Suprapubic skin (tissue), 4 donors: ENCODE results near the gene SLC1A1. TPM values are rescaled to one million over a fixed set of nuclear protein-coding genes. Genes with fewer than 3 reads are reported as not detected.

Source experiments
- DNase-seq, 2 donors: peaks; one replicate each; pipeline ENCODE4 v3.0.0-alpha.2; 2019; ENCODE audit warnings: low spot score in 2 of 2
- H3K27ac ChIP-seq: fragments of 200-600 bp; sonication (generic); one replicate; pipeline ENCODE4 v1.5.1; 2019
- H3K27me3 ChIP-seq: fragments of 200-600 bp; sonication (generic); one replicate; pipeline ENCODE4 v1.5.1; 2019
- H3K36me3 ChIP-seq: fragments of 200-600 bp; sonication (generic); one replicate; pipeline ENCODE4 v1.5.1; 2019
- H3K4me1 ChIP-seq: fragments of 200-600 bp; sonication (generic); one replicate; pipeline ENCODE4 v1.5.1; 2019
- H3K4me3 ChIP-seq: fragments of 200-600 bp; sonication (generic); one replicate; pipeline ENCODE4 v1.5.1; 2019; ENCODE audit warnings: mild to moderate bottlenecking
- H3K9me3 ChIP-seq: fragments of 200-600 bp; sonication (generic); one replicate; pipeline ENCODE4 v1.5.1; 2019
- CTCF ChIP-seq, 2 donors: fragments of 200-600 bp in 1 of 2; fragments of 450-650 bp in 1 of 2; sonication (generic) in 1 of 2; IDR thresholded peaks; one replicate each; pipeline ENCODE4 v1.5.1; 2016 to 2019; ENCODE audit warnings: antibody characterized with exemption in 2 of 2, mild to moderate bottlenecking in 1 of 2, moderate library complexity in 1 of 2
- EP300 ChIP-seq: sonication (generic); formaldehyde crosslinking; IDR thresholded peaks from one replicate; pipeline ENCODE4 v1.6.1; 2017; ENCODE audit warnings: antibody characterized with exemption
- POLR2A ChIP-seq, 2 donors: fragments of 450-650 bp; IDR thresholded peaks; one replicate each; pipeline ENCODE4 v1.6.1; 2017; ENCODE audit warnings: antibody characterized with exemption in 2 of 2, mild to moderate bottlenecking in 2 of 2, moderate library complexity in 2 of 2
- POLR2AphosphoS5 ChIP-seq, 3 donors: sonication (generic); formaldehyde crosslinking; IDR thresholded peaks; one replicate each; pipeline ENCODE4 v1.6.1; 2017; ENCODE audit warnings: antibody characterized with exemption in 3 of 3
- WGBS: methylation state at CpG from one replicate; pipeline ENCODE4 v1.1.5; 2018; 5-methylcytosine and 5-hydroxymethylcytosine counted together
- total RNA-seq, 4 donors: library from RNA; depleted of rRNA; stranded (reverse); fragments of >200 nt; gene quantifications; one replicate each; pipeline ENCODE4 v1.1.0, GENCODE V29; 2016

SLC1A1 gene
- total RNA-seq, 4 donors from 2014 or later: 1.0 to 2.4 (median 1.6) TPM

DNA sequence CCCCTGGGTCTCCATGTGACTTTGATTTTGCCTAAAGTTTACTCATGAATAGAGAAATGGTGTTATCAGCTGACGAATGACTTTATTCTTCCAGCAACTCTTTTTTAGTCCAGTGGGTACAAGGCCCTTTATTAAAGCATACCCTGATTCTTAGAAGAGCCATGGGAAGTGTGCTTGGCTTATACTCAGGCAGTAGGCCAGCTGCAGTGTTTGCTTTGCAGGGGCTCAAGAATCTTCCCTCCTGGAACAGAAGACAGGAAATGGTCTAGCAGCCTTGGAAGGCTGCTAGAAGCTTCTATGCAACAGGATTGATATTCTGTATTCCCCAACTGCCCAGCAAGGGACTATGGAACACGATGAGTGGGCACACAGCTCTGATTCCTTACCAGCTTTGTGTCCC, 98.5 kb downstream of the SLC1A1 start:
- Histone ChIP-seq H3K9me3 (no peaks in the 10 kb centered on the region), H3K36me3 (no peaks in the 10 kb centered on the region), H3K27ac (no peak overlapping the region), H3K27me3 (no peaks in the 10 kb centered on the region), H3K4me1 (peaks cover 8% of the 10 kb centered on the region), H3K4me3 (no peak overlapping the region)
- DNase-seq: no peak
- no peak for TF ChIP-seq POLR2AphosphoS5 (IDR thresholded peaks at IDR 0.05)
- TF ChIP-seq EP300: no peak
- TF ChIP-seq POLR2A (IDR thresholded peaks at IDR 0.05): no peak
- no peak for TF ChIP-seq CTCF (IDR thresholded peaks at IDR 0.05)
- 87% methylated on average over 2 of the region's 2 CpGs for WGBS

DNA sequence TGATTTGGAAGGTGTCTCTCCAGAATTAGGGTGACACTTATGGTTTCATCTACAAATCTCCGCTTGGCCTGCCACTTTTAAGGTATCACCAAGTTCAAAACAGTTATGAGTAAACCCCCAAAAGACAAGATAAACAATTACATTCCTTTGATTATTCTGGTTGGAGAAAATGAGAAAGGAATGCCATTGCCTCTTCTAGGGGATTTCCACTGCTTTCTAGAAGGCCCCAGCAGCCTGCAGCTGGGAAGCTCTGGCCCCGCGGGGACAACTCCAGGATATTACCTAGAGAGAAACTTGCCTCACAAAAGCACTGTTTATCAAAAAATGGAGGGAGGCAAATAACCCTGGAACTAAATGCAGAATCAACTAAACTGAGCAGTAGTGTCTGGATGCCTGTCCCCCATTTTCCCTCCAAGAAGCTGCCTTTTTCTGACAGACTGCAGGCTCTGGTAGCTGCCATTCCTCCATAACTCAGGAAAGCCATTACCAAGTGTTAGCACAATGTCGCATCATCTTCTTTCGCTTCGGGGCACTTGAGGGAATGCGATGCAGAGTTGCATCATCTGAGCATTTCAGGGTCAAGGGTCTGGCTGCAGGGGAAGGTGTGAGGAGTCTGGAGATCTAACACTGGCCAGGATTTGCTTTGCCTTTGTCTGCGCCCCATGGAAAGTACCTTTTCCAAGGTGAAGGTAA, 100.3 kb downstream of the SLC1A1 start:
- H3K27me3 ChIP-seq: no peaks in the 10 kb centered on the region
- no peak for DNase-seq
- WGBS: 70% methylated on average over 8 of the region's 8 CpGs
- TF ChIP-seq POLR2A (IDR thresholded peaks at IDR 0.05) (no peak), CTCF (IDR thresholded peaks at IDR 0.05) (no peak), POLR2AphosphoS5 (IDR thresholded peaks at IDR 0.05) (no peak), EP300 (no peak)
- H3K4me3 ChIP-seq: no peak overlapping the region
- peaks cover 8% of the 10 kb centered on the region for H3K4me1 ChIP-seq
- no peak overlapping the region for H3K27ac ChIP-seq
- H3K9me3 ChIP-seq: no peaks in the 10 kb centered on the region
- no peaks in the 10 kb centered on the region for H3K36me3 ChIP-seq

DNA sequence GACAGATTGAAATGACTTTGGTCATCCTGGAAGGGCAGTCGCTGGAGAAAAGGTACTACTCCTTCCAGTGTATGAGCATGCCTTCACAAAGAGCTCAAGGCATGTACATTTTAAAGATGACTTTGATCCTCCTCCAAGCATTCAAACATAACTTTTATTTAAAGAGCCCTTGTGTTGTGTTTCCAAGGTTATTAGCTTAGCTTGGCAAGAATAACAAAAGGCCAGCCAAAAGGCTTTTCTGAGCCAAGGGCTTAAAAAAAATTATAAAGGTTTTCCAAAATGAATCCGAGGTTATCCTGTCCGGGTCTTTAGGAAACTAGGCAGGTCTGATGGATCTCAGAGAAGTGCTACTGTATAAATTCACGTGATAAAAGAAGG, 100.8 kb downstream of the SLC1A1 start:
- peaks cover 8% of the 10 kb centered on the region for H3K4me1 ChIP-seq

GRCh38 chr9:4592295-4592694, 102.0 kb downstream of the SLC1A1 start:
- H3K9me3 ChIP-seq: no peaks in the 10 kb centered on the region

More for the DNA sequence above, 100.8 kb downstream of the SLC1A1 start:
- H3K36me3 ChIP-seq: no peaks in the 10 kb centered on the region
- DNase-seq: no peak
- WGBS: 25% methylated on average over 4 of the region's 4 CpGs
- TF ChIP-seq CTCF (IDR thresholded peaks at IDR 0.05) (no peak), EP300 (no peak), POLR2A (IDR thresholded peaks at IDR 0.05) (no peak), POLR2AphosphoS5 (IDR thresholded peaks at IDR 0.05) (no peak)
- no peaks in the 10 kb centered on the region for H3K27me3 ChIP-seq
- H3K27ac ChIP-seq: no peak overlapping the region
- H3K4me3 ChIP-seq: no peak overlapping the region
- H3K9me3 ChIP-seq: no peaks in the 10 kb centered on the region

More at GRCh38 chr9:4592295-4592694, 102.0 kb downstream of the SLC1A1 start:
- 59% methylated on average over 3 of the region's 3 CpGs for WGBS
- H3K27ac ChIP-seq: no peak overlapping the region
- H3K4me1 ChIP-seq: peaks cover 8% of the 10 kb centered on the region
- no peaks in the 10 kb centered on the region for H3K36me3 ChIP-seq
- H3K4me3 ChIP-seq: no peak overlapping the region
- no peak for DNase-seq
- H3K27me3 ChIP-seq: no peaks in the 10 kb centered on the region
- TF ChIP-seq EP300: no peak
- TF ChIP-seq POLR2A (IDR thresholded peaks at IDR 0.05): no peak
- no peak for TF ChIP-seq CTCF (IDR thresholded peaks at IDR 0.05)
- no peak for TF ChIP-seq POLR2AphosphoS5 (IDR thresholded peaks at IDR 0.05)
